GM23248 (cell line): ENCODE data around the gene SOX12.

Source experiments
- EZH2 ChIP-seq: fragments of 200-600 bp; sonication (generic); IDR thresholded peaks from 2 replicates; pipeline ENCODE4 v1.6.1; 2018; ENCODE audit warnings: antibody characterized with exemption, mild to moderate bottlenecking; ENCODE audit not compliant: insufficient read depth, poor library complexity, severe bottlenecking
- EZH2phosphoT487 ChIP-seq: fragments of 200-600 bp; sonication (generic); IDR thresholded peaks from 2 replicates; pipeline ENCODE4 v1.6.1; 2018; ENCODE audit warnings: antibody characterized with exemption, moderate library complexity, mild to moderate bottlenecking, low read depth; ENCODE audit not compliant: insufficient read depth

- no peak for TF ChIP-seq EZH2
- no peak for TF ChIP-seq EZH2phosphoT487
Measured at GRCh38 chr20:308427-309038, 16.8 kb upstream of the SOX12 start.
